Measurements from ENCODE around the gene SHBG. TPM values are rescaled to one million over a fixed set of nuclear protein-coding genes. Genes with fewer than 3 reads are reported as not detected.

SHBG gene
- total and polyA plus RNA-seq, 2 donors (not counting 1 experiment from before 2014, with no cell fraction given) = 0.33 to 0.45 TPM

- peak; percentile 36 to 64 for DNase-seq (ENCODE audit: low read depth in 2 of 2)
- Histone ChIP-seq H3K9me3 (ENCODE audit: control insufficient read depth, insufficient read depth, low read depth, low read length) (no peaks in the 10 kb centered on the region), H3K9ac (ENCODE audit: insufficient read depth, low read length) (no peak overlapping the region), H3K27ac (ENCODE audit: insufficient read depth, low read length) (no peak overlapping the region), H3K79me2 (ENCODE audit: control insufficient read depth, insufficient read depth, low read length) (no peaks in the 10 kb centered on the region), H3K4me3 (replicated peaks in 1 of 4; ENCODE audit: control extremely low read depth in 1 of 4, insufficient read depth in 1 of 4, low read depth in 3 of 4, low read length in 4 of 4) (no peak overlapping the region), H3K4me2 (ENCODE audit: extremely low read depth, insufficient read depth, low read length) (no peak overlapping the region), H4K20me1 (ENCODE audit: control insufficient read depth, extremely low read depth, insufficient read depth, low read length) (no peaks in the 10 kb centered on the region), H3K27me3 (ENCODE audit: control insufficient read depth, insufficient read depth, low read length) (no peaks in the 10 kb centered on the region), H2AFZ (ENCODE audit: low read length) (peak overlapping the region; percentile 6), H3K4me1 (ENCODE audit: control insufficient read depth, extremely low read depth, insufficient read depth, low read length) (no peaks in the 10 kb centered on the region), H3K36me3 (ENCODE audit: control insufficient read depth, insufficient read depth, low read length) (no peaks in the 10 kb centered on the region)
- TF ChIP-seq, protein P1, sequence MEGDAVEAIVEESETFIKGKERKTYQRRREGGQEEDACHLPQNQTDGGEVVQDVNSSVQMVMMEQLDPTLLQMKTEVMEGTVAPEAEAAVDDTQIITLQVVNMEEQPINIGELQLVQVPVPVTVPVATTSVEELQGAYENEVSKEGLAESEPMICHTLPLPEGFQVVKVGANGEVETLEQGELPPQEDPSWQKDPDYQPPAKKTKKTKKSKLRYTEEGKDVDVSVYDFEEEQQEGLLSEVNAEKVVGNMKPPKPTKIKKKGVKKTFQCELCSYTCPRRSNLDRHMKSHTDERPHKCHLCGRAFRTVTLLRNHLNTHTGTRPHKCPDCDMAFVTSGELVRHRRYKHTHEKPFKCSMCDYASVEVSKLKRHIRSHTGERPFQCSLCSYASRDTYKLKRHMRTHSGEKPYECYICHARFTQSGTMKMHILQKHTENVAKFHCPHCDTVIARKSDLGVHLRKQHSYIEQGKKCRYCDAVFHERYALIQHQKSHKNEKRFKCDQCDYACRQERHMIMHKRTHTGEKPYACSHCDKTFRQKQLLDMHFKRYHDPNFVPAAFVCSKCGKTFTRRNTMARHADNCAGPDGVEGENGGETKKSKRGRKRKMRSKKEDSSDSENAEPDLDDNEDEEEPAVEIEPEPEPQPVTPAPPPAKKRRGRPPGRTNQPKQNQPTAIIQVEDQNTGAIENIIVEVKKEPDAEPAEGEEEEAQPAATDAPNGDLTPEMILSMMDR (conservative IDR thresholded peaks at IDR 0.05 in 1 of 2, IDR thresholded peaks at IDR 0.05 in 1 of 2; ENCODE audit: low read depth in 1 of 2, low read length in 2 of 2) = peak; percentile 58 to 71
- TF ChIP-seq EZH2 (IDR thresholded peaks at IDR 0.05; ENCODE audit: low read length, missing control alignments) = no peak
Observed at GRCh38 chr17:7632492-7632894, 2.6 kb downstream of the SHBG start.

- TF ChIP-seq, protein P1 (conservative IDR thresholded peaks at IDR 0.05 in 1 of 2, IDR thresholded peaks at IDR 0.05 in 1 of 2; ENCODE audit: low read depth in 1 of 2, low read length in 2 of 2) = no peak
- TF ChIP-seq EZH2 (IDR thresholded peaks at IDR 0.05; ENCODE audit: low read length, missing control alignments) = no peak
- H2AFZ ChIP-seq (ENCODE audit: low read length) = no peak overlapping the region
- no peaks in the 10 kb centered on the region for H4K20me1 ChIP-seq (ENCODE audit: control insufficient read depth, extremely low read depth, insufficient read depth, low read length)
Observed at GRCh38 chr17:7633093-7633492, 3.2 kb downstream of the SHBG start.

DNA sequence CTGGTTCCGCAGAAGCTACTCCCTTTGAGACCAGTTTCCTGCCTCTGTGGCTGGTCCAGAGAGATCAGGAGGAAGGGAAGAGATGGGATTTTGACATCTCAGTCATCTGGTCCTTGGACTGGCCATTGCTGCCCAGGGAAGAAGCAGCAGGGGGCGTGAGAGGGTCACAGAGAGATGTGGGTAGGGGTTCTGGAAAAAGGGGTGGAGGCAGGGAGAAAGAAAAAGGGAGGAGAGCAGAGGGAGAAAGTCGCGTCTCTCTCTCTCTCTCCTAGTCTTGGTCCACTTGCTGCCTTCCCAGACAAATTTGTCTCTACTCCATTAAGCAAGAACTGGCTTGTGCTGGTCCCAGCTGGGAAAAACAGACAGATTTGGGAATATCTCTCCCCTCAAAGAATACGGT lies 4.4 kb downstream of the SHBG start:
- Histone ChIP-seq H3K4me2 (ENCODE audit: extremely low read depth, insufficient read depth, low read length) (no peak overlapping the region), H3K9ac (ENCODE audit: insufficient read depth, low read length) (no peak overlapping the region), H3K9me3 (ENCODE audit: control insufficient read depth, insufficient read depth, low read depth, low read length) (no peaks in the 10 kb centered on the region), H3K4me1 (ENCODE audit: control insufficient read depth, extremely low read depth, insufficient read depth, low read length) (no peaks in the 10 kb centered on the region), H3K27me3 (ENCODE audit: control insufficient read depth, insufficient read depth, low read length) (no peaks in the 10 kb centered on the region), H3K79me2 (ENCODE audit: control insufficient read depth, insufficient read depth, low read length) (no peaks in the 10 kb centered on the region), H4K20me1 (ENCODE audit: control insufficient read depth, extremely low read depth, insufficient read depth, low read length) (no peaks in the 10 kb centered on the region), H3K4me3 (replicated peaks in 1 of 4; ENCODE audit: control extremely low read depth in 1 of 4, insufficient read depth in 1 of 4, low read depth in 3 of 4, low read length in 4 of 4) (no peak overlapping the region), H3K36me3 (ENCODE audit: control insufficient read depth, insufficient read depth, low read length) (no peaks in the 10 kb centered on the region), H3K27ac (ENCODE audit: insufficient read depth, low read length) (no peak overlapping the region), H2AFZ (ENCODE audit: low read length) (no peak overlapping the region)
- no peak for TF ChIP-seq EZH2 (IDR thresholded peaks at IDR 0.05; ENCODE audit: low read length, missing control alignments)
- TF ChIP-seq, protein P1 (conservative IDR thresholded peaks at IDR 0.05 in 1 of 2, IDR thresholded peaks at IDR 0.05 in 1 of 2; ENCODE audit: low read depth in 1 of 2, low read length in 2 of 2) = peak; percentile 67 to 74
- DNase-seq (ENCODE audit: low read depth in 2 of 2) = peak; percentile 28 to 59

More at GRCh38 chr17:7633093-7633492, 3.2 kb downstream of the SHBG start:
- H3K9ac ChIP-seq (ENCODE audit: insufficient read depth, low read length) = no peak overlapping the region
- no peak overlapping the region for H3K4me2 ChIP-seq (ENCODE audit: extremely low read depth, insufficient read depth, low read length)
- H3K4me3 ChIP-seq (replicated peaks in 1 of 4; ENCODE audit: control extremely low read depth in 1 of 4, insufficient read depth in 1 of 4, low read depth in 3 of 4, low read length in 4 of 4) = no peak overlapping the region
- H3K27ac ChIP-seq (ENCODE audit: insufficient read depth, low read length) = no peak overlapping the region
- H3K36me3 ChIP-seq (ENCODE audit: control insufficient read depth, insufficient read depth, low read length) = no peaks in the 10 kb centered on the region
- H3K9me3 ChIP-seq (ENCODE audit: control insufficient read depth, insufficient read depth, low read depth, low read length) = no peaks in the 10 kb centered on the region
- no peaks in the 10 kb centered on the region for H3K79me2 ChIP-seq (ENCODE audit: control insufficient read depth, insufficient read depth, low read length)
- no peak for DNase-seq (ENCODE audit: low read depth in 2 of 2)
- H3K4me1 ChIP-seq (ENCODE audit: control insufficient read depth, extremely low read depth, insufficient read depth, low read length) = no peaks in the 10 kb centered on the region
- no peaks in the 10 kb centered on the region for H3K27me3 ChIP-seq (ENCODE audit: control insufficient read depth, insufficient read depth, low read length)

Data from fibroblast of lung (primary cell).